Prostate gland (tissue), 2 donors: ENCODE data around the gene C10orf88. TPM values are rescaled to one million over a fixed set of nuclear protein-coding genes. Genes with fewer than 3 reads are reported as not detected.

Experiments
- DNase-seq: peaks from one replicate; pipeline ENCODE4 v3.0.0-alpha.2; 2019; ENCODE audit warnings: low spot score
- H3K27ac ChIP-seq, 2 donors: fragments of 200-600 bp; sonication (generic); 2 replicates each; pipeline ENCODE4 v1.5.1; 2017 to 2019
- H3K27me3 ChIP-seq: fragments of 200-600 bp; sonication (generic); replicated peaks from 2 replicates; pipeline ENCODE4 v1.5.1; 2019; ENCODE audit not compliant: insufficient read depth
- H3K36me3 ChIP-seq, 2 donors: fragments of 200-600 bp; sonication (generic); 1 replicate in 1 of 2; 2 replicates in 1 of 2; pipeline versions ENCODE4 v1.5.1 to v1.8.1; 2017 to 2019
- H3K4me1 ChIP-seq: fragments of 200-600 bp; sonication (generic); replicated peaks from 2 replicates; pipeline ENCODE4 v1.5.1; 2019
- H3K4me3 ChIP-seq, 2 donors: fragments of 200-600 bp; sonication (generic); 2 replicates each; pipeline ENCODE4 v1.5.1; 2017 to 2019
- H3K9me3 ChIP-seq: fragments of 200-600 bp; sonication (generic); 2 replicates; pipeline ENCODE4 v1.5.1; 2017
- POLR2A ChIP-seq: fragments of 450-650 bp; IDR thresholded peaks from one replicate; pipeline ENCODE4 v1.6.1; 2016; ENCODE audit warnings: antibody characterized with exemption, mild to moderate bottlenecking
- POLR2AphosphoS5 ChIP-seq: sonication (generic); formaldehyde crosslinking; IDR thresholded peaks from one replicate; pipeline ENCODE4 v1.6.1; 2017; ENCODE audit warnings: antibody characterized with exemption
- WGBS: methylation state at CpG from one replicate; pipeline ENCODE4 v1.1.5; 2018; 5-methylcytosine and 5-hydroxymethylcytosine counted together
- intact Hi-C: fragments of 100-400 bp; cut with DNase I; formaldehyde crosslinking; loops from one replicate; pipeline ENCODE4 v1.14.2; 2022
- total RNA-seq, 2 donors: library from RNA; depleted of rRNA; stranded (reverse); fragments of >200 nt; gene quantifications; one replicate each; pipeline ENCODE4 v1.1.0, GENCODE V29; 2016
- TF ChIP-seq, protein P1 (sequence below), 4 experiments: fragments of 200-600 bp in 2 of 4; fragments of 450-650 bp in 2 of 4; sonication (generic) in 2 of 4; IDR thresholded peaks; 1 replicate in 3 of 4; 2 replicates in 1 of 4; pipeline ENCODE4 v1.5.1; 2016 to 2019; ENCODE audit warnings: antibody characterized with exemption in 4 of 4, mild to moderate bottlenecking in 2 of 4, moderate library complexity in 2 of 4

The C10orf88 gene
- total RNA-seq, 2 donors from 2014 or later: 6.6 to 15.2 TPM

GRCh38 chr10:122990278-122990677 lies 36.3 kb upstream of the C10orf88 start:
- TF ChIP-seq POLR2AphosphoS5 (no peak), POLR2A (no peak)
- TF ChIP-seq, protein P1, sequence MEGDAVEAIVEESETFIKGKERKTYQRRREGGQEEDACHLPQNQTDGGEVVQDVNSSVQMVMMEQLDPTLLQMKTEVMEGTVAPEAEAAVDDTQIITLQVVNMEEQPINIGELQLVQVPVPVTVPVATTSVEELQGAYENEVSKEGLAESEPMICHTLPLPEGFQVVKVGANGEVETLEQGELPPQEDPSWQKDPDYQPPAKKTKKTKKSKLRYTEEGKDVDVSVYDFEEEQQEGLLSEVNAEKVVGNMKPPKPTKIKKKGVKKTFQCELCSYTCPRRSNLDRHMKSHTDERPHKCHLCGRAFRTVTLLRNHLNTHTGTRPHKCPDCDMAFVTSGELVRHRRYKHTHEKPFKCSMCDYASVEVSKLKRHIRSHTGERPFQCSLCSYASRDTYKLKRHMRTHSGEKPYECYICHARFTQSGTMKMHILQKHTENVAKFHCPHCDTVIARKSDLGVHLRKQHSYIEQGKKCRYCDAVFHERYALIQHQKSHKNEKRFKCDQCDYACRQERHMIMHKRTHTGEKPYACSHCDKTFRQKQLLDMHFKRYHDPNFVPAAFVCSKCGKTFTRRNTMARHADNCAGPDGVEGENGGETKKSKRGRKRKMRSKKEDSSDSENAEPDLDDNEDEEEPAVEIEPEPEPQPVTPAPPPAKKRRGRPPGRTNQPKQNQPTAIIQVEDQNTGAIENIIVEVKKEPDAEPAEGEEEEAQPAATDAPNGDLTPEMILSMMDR (IDR thresholded peaks at IDR 0.05): no peak
- Histone ChIP-seq H3K4me3 (no peak overlapping the region), H3K36me3 (peaks cover 0 to 2% of the 10 kb centered on the region in 2 donors), H3K27ac (no peak overlapping the region), H3K27me3 (no peaks in the 10 kb centered on the region), H3K9me3 (no peaks in the 10 kb centered on the region), H3K4me1 (no peaks in the 10 kb centered on the region)
- DNase-seq: no peak
- intact Hi-C loops: no loop called here
- 64% methylated on average over 5 of the region's 5 CpGs for WGBS

GRCh38 chr10:122988501-122988900 lies 34.5 kb upstream of the C10orf88 start:
- H3K27ac ChIP-seq: no peak overlapping the region
- H3K27me3 ChIP-seq: no peaks in the 10 kb centered on the region
- no peaks in the 10 kb centered on the region for H3K36me3 ChIP-seq
- TF ChIP-seq POLR2A (no peak), POLR2AphosphoS5 (no peak)
- TF ChIP-seq, protein P1 (IDR thresholded peaks at IDR 0.05): no peak
- no peaks in the 10 kb centered on the region for H3K4me1 ChIP-seq
- WGBS: 81% methylated on average over 2 of the region's 2 CpGs
- no peaks in the 10 kb centered on the region for H3K9me3 ChIP-seq
- H3K4me3 ChIP-seq: no peak overlapping the region
- DNase-seq: no peak
- intact Hi-C loops: no loop called here

DNA sequence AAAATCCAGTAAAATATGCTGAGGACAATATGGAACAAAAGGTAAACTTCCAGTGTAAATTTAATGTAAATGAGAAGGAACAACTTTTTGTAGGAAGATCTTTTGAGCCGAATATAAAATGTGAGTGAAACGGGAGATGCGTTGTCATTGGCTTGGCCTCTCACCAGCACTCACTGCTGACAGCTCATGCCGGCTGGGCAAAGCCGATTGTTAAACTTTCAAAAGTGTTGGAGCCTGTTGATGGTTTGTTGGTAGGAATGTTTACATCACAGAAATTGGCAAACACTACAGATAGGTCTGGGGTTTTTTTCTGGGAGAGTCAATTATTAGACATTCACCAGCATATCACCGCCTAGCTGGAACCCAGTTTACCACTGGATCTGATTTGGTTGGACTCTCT lies 32.3 kb upstream of the C10orf88 start:
- Histone ChIP-seq H3K4me1 (no peaks in the 10 kb centered on the region), H3K9me3 (no peaks in the 10 kb centered on the region), H3K27me3 (no peaks in the 10 kb centered on the region), H3K36me3 (no peaks in the 10 kb centered on the region), H3K27ac (no peak overlapping the region), H3K4me3 (no peak overlapping the region)
- 42% methylated on average over 6 of the region's 6 CpGs for WGBS
- intact Hi-C loops: no loop called here
- DNase-seq: no peak
- TF ChIP-seq, protein P1 (IDR thresholded peaks at IDR 0.05): no peak
- no peak for TF ChIP-seq POLR2AphosphoS5
- no peak for TF ChIP-seq POLR2A

DNA sequence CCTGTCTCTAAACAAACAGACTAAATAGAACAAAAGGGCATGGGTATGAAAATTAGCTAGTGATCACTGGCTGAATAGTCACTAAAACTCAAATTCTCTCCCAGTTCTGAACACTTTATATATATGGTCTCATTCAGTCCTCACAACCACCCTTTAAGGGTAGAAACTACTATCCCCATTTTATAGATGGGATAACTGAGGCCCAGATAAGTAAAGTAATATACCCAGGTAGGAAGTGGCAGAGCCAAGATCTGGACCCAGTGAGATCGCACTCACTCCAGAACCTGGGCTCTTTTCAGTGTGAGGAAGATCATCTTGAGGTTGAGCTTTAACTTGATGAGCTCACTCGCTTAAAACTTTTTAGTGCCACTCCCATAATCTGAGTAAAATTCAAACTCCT lies 30.7 kb upstream of the C10orf88 start:
- intact Hi-C loops: no loop called here
- no peaks in the 10 kb centered on the region for H3K27me3 ChIP-seq
- DNase-seq: no peak
- H3K4me1 ChIP-seq: no peaks in the 10 kb centered on the region
- no peaks in the 10 kb centered on the region for H3K36me3 ChIP-seq
- no peaks in the 10 kb centered on the region for H3K9me3 ChIP-seq
- no peak overlapping the region for H3K27ac ChIP-seq
- no peak overlapping the region for H3K4me3 ChIP-seq
- 98% methylated on average over 2 of the region's 2 CpGs for WGBS
- TF ChIP-seq, protein P1 (IDR thresholded peaks at IDR 0.05): no peak
- TF ChIP-seq POLR2A: no peak
- no peak for TF ChIP-seq POLR2AphosphoS5

DNA sequence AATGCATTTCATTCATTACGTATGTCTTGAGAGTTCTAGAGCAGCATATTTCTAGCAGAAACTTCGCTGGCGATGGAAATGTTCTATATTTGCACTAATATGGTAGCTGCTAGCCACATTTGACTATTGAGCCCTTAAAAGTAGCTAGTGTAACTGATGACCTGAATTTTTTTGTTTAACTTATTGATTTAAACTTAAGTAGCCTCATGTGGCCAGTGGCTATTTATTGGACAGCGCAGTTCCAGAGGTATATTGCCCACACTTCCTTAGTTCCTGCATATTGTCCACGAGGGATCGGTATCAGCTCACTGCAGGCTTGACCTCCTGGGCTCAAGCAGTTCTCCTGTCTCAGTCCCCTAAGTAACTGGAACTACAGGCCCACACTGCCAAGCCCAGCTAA lies 29.9 kb upstream of the C10orf88 start:
- H3K36me3 ChIP-seq: no peaks in the 10 kb centered on the region
- no peak for DNase-seq
- H3K4me1 ChIP-seq: no peaks in the 10 kb centered on the region
- no peak for TF ChIP-seq POLR2AphosphoS5
- TF ChIP-seq, protein P1 (IDR thresholded peaks at IDR 0.05): no peak
- no peak for TF ChIP-seq POLR2A
- intact Hi-C loops: no loop called here
- no peak overlapping the region for H3K27ac ChIP-seq
- H3K27me3 ChIP-seq: no peaks in the 10 kb centered on the region
- H3K9me3 ChIP-seq: no peaks in the 10 kb centered on the region
- 97% methylated on average over 6 of the region's 6 CpGs for WGBS
- no peak overlapping the region for H3K4me3 ChIP-seq
